GM18519 (cell line): ENCODE data around the gene PASK.
"Not testable (repeated sequence)": the region's sequence is repeated elsewhere in the genome, so short reads cannot be mapped to it uniquely, and the experiment has no call there.

Source experiments
- ATAC-seq: cut with Tn5 transposase; IDR thresholded peaks from one replicate; pipeline ENCODE4 v1.9.1; 2021; ENCODE audit warnings: mild to moderate bottlenecking, moderate library complexity; ENCODE audit not compliant: unreplicated experiment, low FRiP score

Gene PASK

GRCh38 chr2:241148891-241149674, at the start of gene PASK:
PASK (minus strand) TSS chr2:241149472; CDS start chr2:241143032, 6,440 bp downstream.
- peak; percentile 53 for ATAC-seq

GRCh38 chr2:241198381-241199279, 49.4 kb upstream of the PASK start:
- ATAC-seq, result no peak

- ATAC-seq, result no peak
Observed at GRCh38 chr2:241197947-241198346, 48.7 kb upstream of the PASK start.

- ATAC-seq, result not testable (repeated sequence)
Observed at GRCh38 chr2:241197246-241197645, 48.0 kb upstream of the PASK start.

GRCh38 chr2:241195506-241196130, 46.3 kb upstream of the PASK start:
- ATAC-seq, result no peak

- no peak for ATAC-seq
Observed at GRCh38 chr2:241194811-241195210, 45.5 kb upstream of the PASK start.

- ATAC-seq, result no peak
Observed at GRCh38 chr2:241193271-241193670, 44.0 kb upstream of the PASK start.

- no peak for ATAC-seq
Observed at GRCh38 chr2:241191081-241191480, 41.8 kb upstream of the PASK start.

GRCh38 chr2:241190291-241190981, 41.2 kb upstream of the PASK start:
- no peak for ATAC-seq

- no peak for ATAC-seq
Observed at GRCh38 chr2:241189856-241190201, 40.6 kb upstream of the PASK start.

GRCh38 chr2:241189093-241189855, 40.0 kb upstream of the PASK start:
- no peak for ATAC-seq

GRCh38 chr2:241188361-241189092, 39.3 kb upstream of the PASK start, which contains the start of gene ANO7:
ANO7 (plus strand) TSS chr2:241188677; CDS start chr2:241190064, 1,387 bp downstream.
- ATAC-seq, result no peak

- ATAC-seq, result no peak
Observed at GRCh38 chr2:241187918-241188234, 38.6 kb upstream of the PASK start.

GRCh38 chr2:241187101-241187917, 38.0 kb upstream of the PASK start:
- ATAC-seq, result no peak

GRCh38 chr2:241185961-241186360, 36.7 kb upstream of the PASK start:
- ATAC-seq, result no peak

- no peak for ATAC-seq
Observed at GRCh38 chr2:241184901-241185300, 35.6 kb upstream of the PASK start.

GRCh38 chr2:241183221-241183620, 33.9 kb upstream of the PASK start:
- ATAC-seq, result no peak

- no peak for ATAC-seq
Observed at GRCh38 chr2:241182531-241183133, 33.4 kb upstream of the PASK start.
